Activated CD8-positive, alpha-beta memory T cell treated with anti-CD3 and anti-CD28 coated beads, Interleukin-2, amount 50 U/mL, for 24 hours (primary cell): ENCODE data around the gene WWC2.
"Not testable (repeated sequence)": the region's sequence is repeated elsewhere in the genome, so short reads cannot be mapped to it uniquely, and the experiment has no call there.

Source experiments
- DNase-seq: peaks from one replicate; pipeline ENCODE4 v3.0.0-alpha.2; 2020; ENCODE audit errors: extremely low read depth

WWC2 gene

GRCh38 chr4:183100827-183101226, 1.8 kb downstream of the WWC2 start:
- DNase-seq, result no peak

GRCh38 chr4:183101956-183102480, 3.0 kb downstream of the WWC2 start:
- DNase-seq, result no peak

GRCh38 chr4:183105092-183105491, 6.0 kb downstream of the WWC2 start:
- DNase-seq, result no peak

- no peak for DNase-seq
These were observed 7.8 kb downstream of the WWC2 start for GRCh38 chr4:183106839-183107238.

- no peak for DNase-seq
These were observed 8.9 kb downstream of the WWC2 start for GRCh38 chr4:183107891-183108459.

GRCh38 chr4:183110244-183110643, 11.2 kb downstream of the WWC2 start:
- DNase-seq, result no peak

- DNase-seq, result no peak
These were observed 12.4 kb downstream of the WWC2 start for GRCh38 chr4:183111452-183111885.

GRCh38 chr4:183118141-183118540, 19.1 kb downstream of the WWC2 start:
- DNase-seq, result no peak

- no peak for DNase-seq
These were observed 19.5 kb downstream of the WWC2 start for GRCh38 chr4:183118585-183118984.

- DNase-seq, result not testable (repeated sequence)
These were observed 22.6 kb downstream of the WWC2 start for GRCh38 chr4:183121660-183122059.

GRCh38 chr4:183124228-183124627, 25.2 kb downstream of the WWC2 start:
- no peak for DNase-seq

GRCh38 chr4:183124865-183125264, 25.8 kb downstream of the WWC2 start:
- DNase-seq, result no peak

- no peak for DNase-seq
These were observed 30.1 kb downstream of the WWC2 start for GRCh38 chr4:183129125-183129524.

GRCh38 chr4:183129675-183130074, 30.6 kb downstream of the WWC2 start:
- no peak for DNase-seq

GRCh38 chr4:183130328-183131155, 31.5 kb downstream of the WWC2 start:
- DNase-seq, result no peak

GRCh38 chr4:183132081-183132480, 33.0 kb downstream of the WWC2 start:
- DNase-seq, result no peak

- no peak for DNase-seq
These were observed 33.8 kb downstream of the WWC2 start for GRCh38 chr4:183132865-183133264.

GRCh38 chr4:183136855-183137254, 37.8 kb downstream of the WWC2 start:
- no peak for DNase-seq

- no peak for DNase-seq
These were observed 40.1 kb downstream of the WWC2 start for GRCh38 chr4:183139058-183139750.

GRCh38 chr4:183139972-183140570, 41.0 kb downstream of the WWC2 start:
- DNase-seq, result no peak

- DNase-seq, result no peak
These were observed 41.9 kb downstream of the WWC2 start for GRCh38 chr4:183140911-183141320.

- DNase-seq, result no peak
These were observed 42.9 kb downstream of the WWC2 start for GRCh38 chr4:183141997-183142396.
